ENCODE measurements around the gene LZTFL1. TPM values are rescaled to one million over a fixed set of nuclear protein-coding genes. Genes with fewer than 3 reads are reported as not detected.

The LZTFL1 gene
- total RNA-seq, 2 donors from 2014 or later, result 12.5 to 14.5 TPM

GRCh38 chr3:45803252-45803935, 38.5 kb downstream of the LZTFL1 start:
- DNase-seq (peak in 1 of 4 donors; percentile 12), ATAC-seq (no peak)
- TF ChIP-seq, protein P1, sequence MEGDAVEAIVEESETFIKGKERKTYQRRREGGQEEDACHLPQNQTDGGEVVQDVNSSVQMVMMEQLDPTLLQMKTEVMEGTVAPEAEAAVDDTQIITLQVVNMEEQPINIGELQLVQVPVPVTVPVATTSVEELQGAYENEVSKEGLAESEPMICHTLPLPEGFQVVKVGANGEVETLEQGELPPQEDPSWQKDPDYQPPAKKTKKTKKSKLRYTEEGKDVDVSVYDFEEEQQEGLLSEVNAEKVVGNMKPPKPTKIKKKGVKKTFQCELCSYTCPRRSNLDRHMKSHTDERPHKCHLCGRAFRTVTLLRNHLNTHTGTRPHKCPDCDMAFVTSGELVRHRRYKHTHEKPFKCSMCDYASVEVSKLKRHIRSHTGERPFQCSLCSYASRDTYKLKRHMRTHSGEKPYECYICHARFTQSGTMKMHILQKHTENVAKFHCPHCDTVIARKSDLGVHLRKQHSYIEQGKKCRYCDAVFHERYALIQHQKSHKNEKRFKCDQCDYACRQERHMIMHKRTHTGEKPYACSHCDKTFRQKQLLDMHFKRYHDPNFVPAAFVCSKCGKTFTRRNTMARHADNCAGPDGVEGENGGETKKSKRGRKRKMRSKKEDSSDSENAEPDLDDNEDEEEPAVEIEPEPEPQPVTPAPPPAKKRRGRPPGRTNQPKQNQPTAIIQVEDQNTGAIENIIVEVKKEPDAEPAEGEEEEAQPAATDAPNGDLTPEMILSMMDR (IDR thresholded peaks at IDR 0.05), result no peak
- no peak for TF ChIP-seq POLR2A (IDR thresholded peaks at IDR 0.05)
- Histone ChIP-seq H3K4me3 (no peak overlapping the region), H3K27ac (no peak overlapping the region), H3K4me1 (no peaks in the 10 kb centered on the region), H3K36me3 (replicated peaks in 1 of 2; ENCODE audit: insufficient read depth in 1 of 2, low read depth in 2 of 2) (no peaks in the 10 kb centered on the region), H3K9me3 (no peaks in the 10 kb centered on the region), H3K27me3 (no peaks in the 10 kb centered on the region)
- intact Hi-C loops (cut with DNase I), result no loop called here
- 78 to 87% methylated on average over 5 of the region's 5 CpGs for WGBS, 2 donors

DNA sequence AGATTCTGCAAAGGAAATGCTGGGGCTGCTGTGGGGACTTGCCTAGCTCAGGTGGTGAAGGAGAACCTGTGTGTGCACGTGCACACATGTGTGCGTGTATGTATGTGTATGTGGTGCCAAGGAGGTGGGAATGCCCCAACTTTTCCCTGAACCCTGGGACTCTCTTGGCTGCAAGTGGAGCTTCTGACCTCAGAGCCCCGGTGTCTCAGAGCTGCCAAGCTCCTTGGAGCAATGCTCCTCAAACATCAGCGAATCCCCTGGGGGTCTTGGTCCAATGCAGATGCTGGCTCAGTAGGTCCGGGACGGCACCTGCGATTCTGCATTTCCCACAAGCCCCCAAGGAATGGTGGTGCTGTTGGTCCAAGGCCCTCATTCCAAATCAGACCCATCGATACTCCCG, 39.8 kb downstream of the LZTFL1 start:
- no peak for ATAC-seq

DNA sequence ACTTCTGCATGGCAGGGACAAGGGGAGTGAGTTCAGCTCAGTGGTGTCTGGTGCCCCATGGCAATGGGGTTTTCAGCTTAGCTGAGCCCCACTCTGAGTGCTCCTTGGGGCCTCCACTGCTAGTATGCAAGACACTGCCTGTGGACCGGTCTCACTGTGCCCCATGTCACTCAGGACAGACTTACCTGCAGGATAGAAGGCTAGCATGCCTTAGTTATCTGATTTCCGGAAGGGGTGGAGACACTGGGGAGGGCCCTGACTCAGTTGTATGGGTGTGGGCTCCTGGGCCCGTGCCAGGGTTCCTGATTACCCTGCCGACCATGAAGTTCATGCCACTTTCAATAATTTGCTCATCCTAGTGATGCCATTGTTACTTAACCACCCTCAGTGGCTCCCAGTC, 41.3 kb downstream of the LZTFL1 start:
- Histone ChIP-seq H3K9me3 (no peaks in the 10 kb centered on the region), H3K4me1 (peaks cover 17% of the 10 kb centered on the region), H3K36me3 (replicated peaks in 1 of 2; ENCODE audit: insufficient read depth in 1 of 2, low read depth in 2 of 2) (no peaks in the 10 kb centered on the region), H3K27ac (no peak overlapping the region), H3K27me3 (peaks cover 0 to 9% of the 10 kb centered on the region in 2 donors), H3K4me3 (no peak overlapping the region)
- TF ChIP-seq, protein P1 (IDR thresholded peaks at IDR 0.05), result no peak
- TF ChIP-seq POLR2A (IDR thresholded peaks at IDR 0.05), result no peak
- DNase-seq (no peak), ATAC-seq (no peak)
- 59% methylated on average over 4 of the region's 4 CpGs; no CpG with 5 or more reads in 1 of the 2 donors for WGBS, 2 donors
- intact Hi-C loops (cut with DNase I), result no loop called here

More for the DNA sequence above, 39.8 kb downstream of the LZTFL1 start:
- H3K27ac ChIP-seq, result no peak overlapping the region
- H3K36me3 ChIP-seq (replicated peaks in 1 of 2; ENCODE audit: insufficient read depth in 1 of 2, low read depth in 2 of 2), result no peaks in the 10 kb centered on the region
- peaks cover 1% of the 10 kb centered on the region for H3K4me1 ChIP-seq
- H3K9me3 ChIP-seq, result no peaks in the 10 kb centered on the region
- H3K4me3 ChIP-seq, result no peak overlapping the region
- intact Hi-C loops (cut with DNase I), result no loop called here
- H3K27me3 ChIP-seq, result peaks cover 0 to under 1% of the 10 kb centered on the region in 2 donors
- no peak for DNase-seq
- 93 to 94% methylated on average over 9 of the region's 9 CpGs for WGBS, 2 donors
- TF ChIP-seq, protein P1 (IDR thresholded peaks at IDR 0.05), result no peak
- no peak for TF ChIP-seq POLR2A (IDR thresholded peaks at IDR 0.05)

GRCh38 chr3:45799586-45799985, 42.3 kb downstream of the LZTFL1 start:
- Histone ChIP-seq H3K9me3 (no peaks in the 10 kb centered on the region), H3K4me1 (peaks cover 21% of the 10 kb centered on the region), H3K27ac (no peak overlapping the region), H3K4me3 (no peak overlapping the region), H3K27me3 (peaks cover 0 to 9% of the 10 kb centered on the region in 2 donors), H3K36me3 (replicated peaks in 1 of 2; ENCODE audit: insufficient read depth in 1 of 2, low read depth in 2 of 2) (no peaks in the 10 kb centered on the region)
- WGBS, 2 donors, result 93 to 95% methylated on average over 2 of the region's 2 CpGs
- no peak for TF ChIP-seq POLR2A (IDR thresholded peaks at IDR 0.05)
- TF ChIP-seq, protein P1 (IDR thresholded peaks at IDR 0.05), result no peak
- intact Hi-C loops (cut with DNase I), result no loop called here
- no peak for ATAC-seq
- no peak for DNase-seq

GRCh38 chr3:45798034-45798433, 43.9 kb downstream of the LZTFL1 start:
- ATAC-seq (no peak), DNase-seq (no peak)
- Histone ChIP-seq H3K27ac (no peak overlapping the region), H3K4me3 (no peak overlapping the region), H3K4me1 (peaks cover 23% of the 10 kb centered on the region), H3K9me3 (no peaks in the 10 kb centered on the region), H3K36me3 (replicated peaks in 1 of 2; ENCODE audit: insufficient read depth in 1 of 2, low read depth in 2 of 2) (no peaks in the 10 kb centered on the region), H3K27me3 (peaks cover 0 to 9% of the 10 kb centered on the region in 2 donors)
- intact Hi-C loops (cut with DNase I), result no loop called here
- WGBS, 2 donors, result 59 to 60% methylated on average over 4 of the region's 4 CpGs
- no peak for TF ChIP-seq POLR2A (IDR thresholded peaks at IDR 0.05)
- TF ChIP-seq, protein P1 (IDR thresholded peaks at IDR 0.05), result no peak

Measured in body of pancreas (tissue), 4 donors.